ENCODE measurements around the gene RNF103. TPM values are rescaled to one million over a fixed set of nuclear protein-coding genes. Genes with fewer than 3 reads are reported as not detected.

Gene RNF103
- total and polyA plus RNA-seq, 4 donors, result 15.4 to 38.2 (median 19.4) TPM

DNA sequence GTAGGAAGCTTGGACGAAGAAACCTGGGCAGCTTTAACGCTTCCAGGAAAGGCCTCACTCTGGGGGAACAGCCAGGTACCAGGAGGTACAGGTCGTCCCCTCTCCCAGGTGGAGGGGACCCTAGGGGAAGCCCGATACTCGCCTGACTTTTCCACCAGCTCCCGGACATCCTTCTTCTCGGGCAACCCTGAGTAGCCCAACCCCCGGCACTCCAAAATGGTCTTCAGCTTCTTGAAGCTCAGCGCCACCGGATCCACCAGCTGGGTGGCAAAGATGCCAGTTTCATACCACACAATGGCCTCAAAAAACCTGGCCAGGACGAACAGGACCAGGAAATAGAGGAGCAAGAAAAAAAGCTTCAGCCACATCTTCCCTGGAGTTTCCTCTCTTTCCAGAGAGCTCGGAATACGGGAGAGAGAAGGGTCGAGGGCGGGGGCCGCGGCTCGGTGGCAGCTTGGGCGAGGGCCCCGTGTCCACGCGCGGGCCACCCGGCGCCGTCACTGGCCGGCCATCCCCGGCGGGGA, 1.1 kb downstream of the RNF103 start:
- Histone ChIP-seq H3K4me3 (ENCODE audit: low read depth in 1 of 3, low read length in 3 of 3) (peak overlapping the region; percentile 60 to 96 (median 95)), H3K36me3 (ENCODE audit: control insufficient read depth in 4 of 4, insufficient read depth in 3 of 4, low read depth in 1 of 4, low read length in 3 of 4) (peaks cover 0 to 12% (median 6%) of the 10 kb centered on the region in 4 donors), H3K9ac (ENCODE audit: low read depth in 1 of 2, low read length in 2 of 2) (peak overlapping the region; percentile 89 to 97), H3K27ac (ENCODE audit: low read depth in 1 of 2, low read length in 2 of 2) (peak overlapping the region; percentile 97 to 98), H3K9me3 (ENCODE audit: control insufficient read depth in 4 of 4, low read length in 3 of 4) (no peaks in the 10 kb centered on the region), H3K4me1 (ENCODE audit: control insufficient read depth in 4 of 4, insufficient read depth in 4 of 4, low read length in 3 of 4) (peaks cover 2 to 26% (median 5%) of the 10 kb centered on the region in 4 donors), H3K27me3 (ENCODE audit: control insufficient read depth in 4 of 4, insufficient read depth in 4 of 4, low read length in 3 of 4) (no peaks in the 10 kb centered on the region)
- WGBS, result under 1% methylated on average over 29 of the region's 29 CpGs
- peak; percentile 58 for DNase-seq (ENCODE audit: low spot score)
- TF ChIP-seq YY1 (IDR thresholded peaks at IDR 0.05) (peak; percentile 18), TAF1 (conservative IDR thresholded peaks at IDR 0.05) (no peak)

DNA sequence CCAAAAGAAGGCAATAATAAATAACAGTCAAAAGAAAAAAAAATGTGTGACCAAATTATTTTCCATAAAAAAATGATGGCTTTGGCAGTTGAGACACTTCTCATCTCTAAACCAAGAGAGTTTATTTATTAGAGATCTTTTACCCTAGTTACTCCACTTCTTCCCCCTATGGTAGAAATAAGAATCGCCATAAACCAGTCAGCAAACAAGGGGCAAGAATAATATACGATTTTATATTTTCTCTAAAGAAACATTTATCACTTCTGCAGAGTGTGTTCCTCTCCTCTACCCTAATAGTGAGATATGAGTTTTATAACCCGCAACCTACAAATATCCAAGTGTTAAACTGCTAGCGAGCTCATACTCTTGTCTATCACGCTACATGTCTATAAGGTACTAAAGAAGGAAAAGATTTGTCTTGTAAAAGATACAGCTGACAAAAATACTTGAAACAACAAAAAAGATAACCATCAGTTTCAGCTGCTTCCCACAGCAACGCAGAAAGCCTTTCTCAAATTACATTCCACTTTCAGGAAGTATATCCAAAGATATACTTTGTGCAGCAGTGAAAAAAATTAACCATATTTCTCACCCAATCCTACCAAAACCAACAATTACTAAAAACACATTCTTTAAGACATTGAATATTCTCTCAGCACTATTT, 2.3 kb downstream of the RNF103 start:
- Histone ChIP-seq H3K36me3 (ENCODE audit: control insufficient read depth in 4 of 4, insufficient read depth in 3 of 4, low read depth in 1 of 4, low read length in 3 of 4) (peaks cover 0 to 15% (median 8%) of the 10 kb centered on the region in 4 donors), H3K4me1 (ENCODE audit: control insufficient read depth in 4 of 4, insufficient read depth in 4 of 4, low read length in 3 of 4) (peaks cover 2 to 29% (median 4%) of the 10 kb centered on the region in 4 donors), H3K27me3 (ENCODE audit: control insufficient read depth in 4 of 4, insufficient read depth in 4 of 4, low read length in 3 of 4) (no peaks in the 10 kb centered on the region), H3K9me3 (ENCODE audit: control insufficient read depth in 4 of 4, low read length in 3 of 4) (no peaks in the 10 kb centered on the region), H3K4me3 (ENCODE audit: low read depth in 1 of 3, low read length in 3 of 3) (peak overlapping the region; percentile 60 to 96 (median 95)), H3K27ac (ENCODE audit: low read depth in 1 of 2, low read length in 2 of 2) (peak overlapping the region in 1 of 2 donors; percentile 18), H3K9ac (ENCODE audit: low read depth in 1 of 2, low read length in 2 of 2) (peak overlapping the region; percentile 89 to 97)
- TF ChIP-seq, protein P1, sequence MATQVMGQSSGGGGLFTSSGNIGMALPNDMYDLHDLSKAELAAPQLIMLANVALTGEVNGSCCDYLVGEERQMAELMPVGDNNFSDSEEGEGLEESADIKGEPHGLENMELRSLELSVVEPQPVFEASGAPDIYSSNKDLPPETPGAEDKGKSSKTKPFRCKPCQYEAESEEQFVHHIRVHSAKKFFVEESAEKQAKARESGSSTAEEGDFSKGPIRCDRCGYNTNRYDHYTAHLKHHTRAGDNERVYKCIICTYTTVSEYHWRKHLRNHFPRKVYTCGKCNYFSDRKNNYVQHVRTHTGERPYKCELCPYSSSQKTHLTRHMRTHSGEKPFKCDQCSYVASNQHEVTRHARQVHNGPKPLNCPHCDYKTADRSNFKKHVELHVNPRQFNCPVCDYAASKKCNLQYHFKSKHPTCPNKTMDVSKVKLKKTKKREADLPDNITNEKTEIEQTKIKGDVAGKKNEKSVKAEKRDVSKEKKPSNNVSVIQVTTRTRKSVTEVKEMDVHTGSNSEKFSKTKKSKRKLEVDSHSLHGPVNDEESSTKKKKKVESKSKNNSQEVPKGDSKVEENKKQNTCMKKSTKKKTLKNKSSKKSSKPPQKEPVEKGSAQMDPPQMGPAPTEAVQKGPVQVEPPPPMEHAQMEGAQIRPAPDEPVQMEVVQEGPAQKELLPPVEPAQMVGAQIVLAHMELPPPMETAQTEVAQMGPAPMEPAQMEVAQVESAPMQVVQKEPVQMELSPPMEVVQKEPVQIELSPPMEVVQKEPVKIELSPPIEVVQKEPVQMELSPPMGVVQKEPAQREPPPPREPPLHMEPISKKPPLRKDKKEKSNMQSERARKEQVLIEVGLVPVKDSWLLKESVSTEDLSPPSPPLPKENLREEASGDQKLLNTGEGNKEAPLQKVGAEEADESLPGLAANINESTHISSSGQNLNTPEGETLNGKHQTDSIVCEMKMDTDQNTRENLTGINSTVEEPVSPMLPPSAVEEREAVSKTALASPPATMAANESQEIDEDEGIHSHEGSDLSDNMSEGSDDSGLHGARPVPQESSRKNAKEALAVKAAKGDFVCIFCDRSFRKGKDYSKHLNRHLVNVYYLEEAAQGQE (IDR thresholded peaks at IDR 0.05), result no peak
- TF ChIP-seq CTCF (IDR thresholded peaks at IDR 0.05; ENCODE audit: low read depth, low read length, missing input control) (no peak), TAF1 (conservative IDR thresholded peaks at IDR 0.05) (no peak), MAX (IDR thresholded peaks at IDR 0.05) (no peak), JUND (IDR thresholded peaks at IDR 0.05) (no peak), YY1 (IDR thresholded peaks at IDR 0.05) (no peak), GABPA (IDR thresholded peaks at IDR 0.05 in 1 of 2, conservative IDR thresholded peaks at IDR 0.05 in 1 of 2) (no peak), ATF3 (IDR thresholded peaks at IDR 0.05) (no peak), SP1 (IDR thresholded peaks at IDR 0.05) (no peak), FOXA2 (IDR thresholded peaks at IDR 0.05) (no peak), EGR1 (IDR thresholded peaks at IDR 0.05; ENCODE audit: low read depth in 2 of 2) (no peak), HNF4G (IDR thresholded peaks at IDR 0.05) (no peak), FOXA1 (IDR thresholded peaks at IDR 0.05) (no peak)
- TF ChIP-seq, protein P2, sequence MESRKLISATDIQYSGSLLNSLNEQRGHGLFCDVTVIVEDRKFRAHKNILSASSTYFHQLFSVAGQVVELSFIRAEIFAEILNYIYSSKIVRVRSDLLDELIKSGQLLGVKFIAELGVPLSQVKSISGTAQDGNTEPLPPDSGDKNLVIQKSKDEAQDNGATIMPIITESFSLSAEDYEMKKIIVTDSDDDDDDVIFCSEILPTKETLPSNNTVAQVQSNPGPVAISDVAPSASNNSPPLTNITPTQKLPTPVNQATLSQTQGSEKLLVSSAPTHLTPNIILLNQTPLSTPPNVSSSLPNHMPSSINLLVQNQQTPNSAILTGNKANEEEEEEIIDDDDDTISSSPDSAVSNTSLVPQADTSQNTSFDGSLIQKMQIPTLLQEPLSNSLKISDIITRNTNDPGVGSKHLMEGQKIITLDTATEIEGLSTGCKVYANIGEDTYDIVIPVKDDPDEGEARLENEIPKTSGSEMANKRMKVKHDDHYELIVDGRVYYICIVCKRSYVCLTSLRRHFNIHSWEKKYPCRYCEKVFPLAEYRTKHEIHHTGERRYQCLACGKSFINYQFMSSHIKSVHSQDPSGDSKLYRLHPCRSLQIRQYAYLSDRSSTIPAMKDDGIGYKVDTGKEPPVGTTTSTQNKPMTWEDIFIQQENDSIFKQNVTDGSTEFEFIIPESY (IDR thresholded peaks at IDR 0.05), result no peak
- DNase-seq (ENCODE audit: low spot score), result no peak
- 7% methylated on average over 6 of the region's 6 CpGs for WGBS

Measured in liver (tissue), 9 donors.